ENCODE results near the gene CDC42SE2.

GRCh38 chr5:131214609-131215227 is 49.1 kb upstream of the CDC42SE2 start:
- TF ChIP-seq CTCF (IDR thresholded peaks at IDR 0.05 in 8 of 11, conservative IDR thresholded peaks at IDR 0.05 in 3 of 11) (no peak), POLR2AphosphoS5 (IDR thresholded peaks at IDR 0.05) (no peak), POLR2A (IDR thresholded peaks at IDR 0.05) (no peak)

All from spleen (tissue), 7 donors.